ENCODE measurements around the gene FBXL20.

Gene FBXL20

GRCh38 chr17:39231091-39231561 lies 170.3 kb downstream of the FBXL20 start:
- Histone ChIP-seq H3K4me3 (ENCODE audit: low read length) (no peak overlapping the region), H3K27me3 (ENCODE audit: control insufficient read depth, insufficient read depth, low read length) (peaks cover 16% of the 10 kb centered on the region), H3K36me3 (ENCODE audit: insufficient read depth, low read length) (no peaks in the 10 kb centered on the region), H3K4me1 (ENCODE audit: control insufficient read depth, insufficient read depth, low read length) (peaks cover 28% of the 10 kb centered on the region), H3K4me2 (ENCODE audit: low read length) (no peak overlapping the region), H3K9ac (ENCODE audit: low read depth, low read length) (no peak overlapping the region), H3K9me3 (replicated peaks; ENCODE audit: low read length) (no peaks in the 10 kb centered on the region)

GRCh38 chr17:39230361-39230760 lies 171.1 kb downstream of the FBXL20 start:
- no peak overlapping the region for H3K4me3 ChIP-seq (ENCODE audit: low read length)
- peaks cover 21% of the 10 kb centered on the region for H3K27me3 ChIP-seq (ENCODE audit: control insufficient read depth, insufficient read depth, low read length)
- peaks cover 34% of the 10 kb centered on the region for H3K4me1 ChIP-seq (ENCODE audit: control insufficient read depth, insufficient read depth, low read length)
- H3K36me3 ChIP-seq (ENCODE audit: insufficient read depth, low read length), result no peaks in the 10 kb centered on the region
- H3K9me3 ChIP-seq (replicated peaks; ENCODE audit: low read length), result no peaks in the 10 kb centered on the region
- no peak overlapping the region for H3K9ac ChIP-seq (ENCODE audit: low read depth, low read length)
- no peak overlapping the region for H3K4me2 ChIP-seq (ENCODE audit: low read length)

- Histone ChIP-seq H3K36me3 (ENCODE audit: insufficient read depth, low read length) (no peaks in the 10 kb centered on the region), H3K9me3 (replicated peaks; ENCODE audit: low read length) (no peaks in the 10 kb centered on the region), H3K9ac (ENCODE audit: low read depth, low read length) (no peak overlapping the region), H3K27me3 (ENCODE audit: control insufficient read depth, insufficient read depth, low read length) (peaks cover 30% of the 10 kb centered on the region), H3K4me2 (ENCODE audit: low read length) (peak overlapping the region; percentile 27), H3K4me3 (ENCODE audit: low read length) (no peak overlapping the region), H3K4me1 (ENCODE audit: control insufficient read depth, insufficient read depth, low read length) (peaks cover 41% of the 10 kb centered on the region)
Observed at GRCh38 chr17:39229274-39229913, 172.0 kb downstream of the FBXL20 start.

GRCh38 chr17:39227364-39227919 lies 174.0 kb downstream of the FBXL20 start:
- Histone ChIP-seq H3K4me2 (ENCODE audit: low read length) (no peak overlapping the region), H3K36me3 (ENCODE audit: insufficient read depth, low read length) (no peaks in the 10 kb centered on the region), H3K9ac (ENCODE audit: low read depth, low read length) (no peak overlapping the region), H3K4me3 (ENCODE audit: low read length) (no peak overlapping the region), H3K27me3 (ENCODE audit: control insufficient read depth, insufficient read depth, low read length) (peaks cover 36% of the 10 kb centered on the region), H3K4me1 (ENCODE audit: control insufficient read depth, insufficient read depth, low read length) (peaks cover 50% of the 10 kb centered on the region), H3K9me3 (replicated peaks; ENCODE audit: low read length) (no peaks in the 10 kb centered on the region)

GRCh38 chr17:39225959-39226683 lies 175.3 kb downstream of the FBXL20 start:
- peak overlapping the region; percentile 81 for H3K4me2 ChIP-seq (ENCODE audit: low read length)
- H3K9ac ChIP-seq (ENCODE audit: low read depth, low read length), result no peak overlapping the region
- peak overlapping the region; percentile 64 for H3K4me3 ChIP-seq (ENCODE audit: low read length)
- peaks cover 41% of the 10 kb centered on the region for H3K4me1 ChIP-seq (ENCODE audit: control insufficient read depth, insufficient read depth, low read length)
- H3K27me3 ChIP-seq (ENCODE audit: control insufficient read depth, insufficient read depth, low read length), result peaks cover 36% of the 10 kb centered on the region
- no peaks in the 10 kb centered on the region for H3K9me3 ChIP-seq (replicated peaks; ENCODE audit: low read length)
- H3K36me3 ChIP-seq (ENCODE audit: insufficient read depth, low read length), result no peaks in the 10 kb centered on the region

- peaks cover 36% of the 10 kb centered on the region for H3K27me3 ChIP-seq (ENCODE audit: control insufficient read depth, insufficient read depth, low read length)
Observed at GRCh38 chr17:39225308-39225958, 176.0 kb downstream of the FBXL20 start, which contains the start of gene STAC2. Gene STAC2, minus strand, starts transcription at chr17:39225945. Its CDS starts 443 bp downstream, at chr17:39225502.

GRCh38 chr17:39224778-39225307 lies 176.6 kb downstream of the FBXL20 start:
- H3K9me3 ChIP-seq (replicated peaks; ENCODE audit: low read length), result no peaks in the 10 kb centered on the region
- peaks cover 40% of the 10 kb centered on the region for H3K27me3 ChIP-seq (ENCODE audit: control insufficient read depth, insufficient read depth, low read length)
- H3K4me3 ChIP-seq (ENCODE audit: low read length), result peak overlapping the region; percentile 60
- H3K36me3 ChIP-seq (ENCODE audit: insufficient read depth, low read length), result no peaks in the 10 kb centered on the region
- H3K9ac ChIP-seq (ENCODE audit: low read depth, low read length), result no peak overlapping the region
- peak overlapping the region; percentile 81 for H3K4me2 ChIP-seq (ENCODE audit: low read length)
- peaks cover 37% of the 10 kb centered on the region for H3K4me1 ChIP-seq (ENCODE audit: control insufficient read depth, insufficient read depth, low read length)

More at GRCh38 chr17:39225308-39225958, 176.0 kb downstream of the FBXL20 start, which contains the start of gene STAC2:
- H3K9me3 ChIP-seq (replicated peaks; ENCODE audit: low read length), result no peaks in the 10 kb centered on the region
- H3K4me2 ChIP-seq (ENCODE audit: low read length), result peak within 1 kb of the TSS; percentile 81
- H3K36me3 ChIP-seq (ENCODE audit: insufficient read depth, low read length), result no peaks in the 10 kb centered on the region
- peaks cover 37% of the 10 kb centered on the region for H3K4me1 ChIP-seq (ENCODE audit: control insufficient read depth, insufficient read depth, low read length)
- H3K9ac ChIP-seq (ENCODE audit: low read depth, low read length), result no peak within 1 kb of the TSS
- peak within 1 kb of the TSS; percentile 64 for H3K4me3 ChIP-seq (ENCODE audit: low read length)

GRCh38 chr17:39223907-39224777 lies 177.3 kb downstream of the FBXL20 start:
- H3K4me2 ChIP-seq (ENCODE audit: low read length), result no peak overlapping the region
- H3K9me3 ChIP-seq (replicated peaks; ENCODE audit: low read length), result no peaks in the 10 kb centered on the region
- no peak overlapping the region for H3K4me3 ChIP-seq (ENCODE audit: low read length)
- no peak overlapping the region for H3K9ac ChIP-seq (ENCODE audit: low read depth, low read length)
- H3K36me3 ChIP-seq (ENCODE audit: insufficient read depth, low read length), result no peaks in the 10 kb centered on the region
- H3K27me3 ChIP-seq (ENCODE audit: control insufficient read depth, insufficient read depth, low read length), result peaks cover 46% of the 10 kb centered on the region
- peaks cover 31% of the 10 kb centered on the region for H3K4me1 ChIP-seq (ENCODE audit: control insufficient read depth, insufficient read depth, low read length)

- H3K36me3 ChIP-seq (ENCODE audit: insufficient read depth, low read length), result no peaks in the 10 kb centered on the region
- H3K4me1 ChIP-seq (ENCODE audit: control insufficient read depth, insufficient read depth, low read length), result peaks cover 28% of the 10 kb centered on the region
- H3K9me3 ChIP-seq (replicated peaks; ENCODE audit: low read length), result no peaks in the 10 kb centered on the region
- H3K27me3 ChIP-seq (ENCODE audit: control insufficient read depth, insufficient read depth, low read length), result peaks cover 51% of the 10 kb centered on the region
- H3K4me2 ChIP-seq (ENCODE audit: low read length), result no peak overlapping the region
- H3K4me3 ChIP-seq (ENCODE audit: low read length), result no peak overlapping the region
- H3K9ac ChIP-seq (ENCODE audit: low read depth, low read length), result no peak overlapping the region
Observed at GRCh38 chr17:39222866-39223834, 178.3 kb downstream of the FBXL20 start.

GRCh38 chr17:39222151-39222550 lies 179.3 kb downstream of the FBXL20 start:
- Histone ChIP-seq H3K27me3 (ENCODE audit: control insufficient read depth, insufficient read depth, low read length) (peaks cover 49% of the 10 kb centered on the region), H3K4me3 (ENCODE audit: low read length) (no peak overlapping the region), H3K9ac (ENCODE audit: low read depth, low read length) (no peak overlapping the region), H3K4me2 (ENCODE audit: low read length) (no peak overlapping the region), H3K9me3 (replicated peaks; ENCODE audit: low read length) (no peaks in the 10 kb centered on the region), H3K4me1 (ENCODE audit: control insufficient read depth, insufficient read depth, low read length) (peaks cover 28% of the 10 kb centered on the region), H3K36me3 (ENCODE audit: insufficient read depth, low read length) (no peaks in the 10 kb centered on the region)

Measured in skeletal muscle satellite cell (primary cell).